HepG2 (cell line): ENCODE results near the gene ZMAT2. TPM values are rescaled to one million over a fixed set of nuclear protein-coding genes. Genes with fewer than 3 reads are reported as not detected.

Experiments used
- ATAC-seq: fragments of 200-7000 bp; cut with Tn5 transposase; 3 replicates; pipeline ENCODE4 v1.9.1; 2020; ENCODE audit warnings: mild to moderate bottlenecking, moderate library complexity
- BruUV-seq: library from RNA; stranded (reverse); fragments of 400-500 nt; replicated peaks from 2 replicates; lab custom pipeline; 2021; lab: Mats Ljungman, UMichigan
- CTCF ChIA-PET: fragments of 300-600 bp; formaldehyde crosslinking; extraction: SDS; loops from one replicate; lab custom pipeline; 2021; ENCODE audit warnings: low total read pairs, inconsistent platforms, low intra/inter-chr PET ratio; lab: Yijun Ruan, JAX
- POLR2A ChIA-PET: fragments of 350-600 bp; sonication (Branson Sonifier 250); formaldehyde crosslinking; loops from one replicate; lab custom pipeline; 2020; ENCODE audit warnings: antibody characterized with exemption, inconsistent platforms; lab: Yijun Ruan, JAX
- DNase-seq: peaks from one replicate; pipeline ENCODE4 v3.0.0-alpha.2; 2015; ENCODE audit warnings: low spot score
- FAIRE-seq: peaks from 3 replicates; lab custom pipeline; 2011; peaks lifted over from hg19 to GRCh38; lab: Jason Lieb, UNC
- H2AFZ ChIP-seq: one replicate; pipeline ENCODE4 v1.6.1; 2011; ENCODE audit warnings: low read length, inconsistent platforms
- H3K27ac ChIP-seq: fragments of 300-600 bp; 3 replicates; pipeline ENCODE4 v1.8.0; 2011; ENCODE audit warnings: mixed run types, mild to moderate bottlenecking, mixed read lengths, low read length, inconsistent platforms; ENCODE audit not compliant: insufficient read depth; ENCODE audit errors: extremely low read length
- H3K27me3 ChIP-seq, 2 experiments: fragments of 200-600 bp in 1 of 2; 2 replicates in 1 of 2; 3 replicates in 1 of 2; pipeline versions ENCODE4 v1.6.0 to v1.8.0; 2011; ENCODE audit warnings: low read length in 2 of 2, mild to moderate bottlenecking in 2 of 2, moderate library complexity in 2 of 2, inconsistent platforms in 1 of 2; ENCODE audit not compliant: insufficient read depth in 2 of 2, control insufficient read depth in 1 of 2
- H3K36me3 ChIP-seq, 2 experiments: fragments of 200-600 bp in 1 of 2; replicated peaks in 1 of 2; 2 replicates in 1 of 2; 3 replicates in 1 of 2; pipeline versions ENCODE4 v1.5.1 to v1.8.0; 2011; ENCODE audit warnings: low read length in 2 of 2, inconsistent platforms in 1 of 2; ENCODE audit not compliant: insufficient read depth in 2 of 2, control insufficient read depth in 1 of 2
- H3K4me1 ChIP-seq: 2 replicates; pipeline ENCODE4 v1.5.1; 2012; ENCODE audit warnings: low read length, inconsistent platforms; ENCODE audit not compliant: insufficient read depth
- H3K4me2 ChIP-seq: 2 replicates; pipeline ENCODE4 v1.6.0; 2011; ENCODE audit warnings: low read depth, low read length, inconsistent platforms
- H3K4me3 ChIP-seq, 3 experiments: fragments of 200-600 bp in 1 of 3; sonication (generic), shearing (Covaris generic) in 1 of 3; replicated peaks in 1 of 3; 2 replicates each; pipeline ENCODE4 v1.5.1; 2011 to 2016; ENCODE audit warnings: low read length in 3 of 3, inconsistent platforms in 2 of 3, low read depth in 2 of 3, mild to moderate bottlenecking in 2 of 3, control low read depth in 1 of 3, mixed read lengths in 1 of 3; ENCODE audit not compliant: insufficient read depth in 1 of 3
- H3K79me2 ChIP-seq: one replicate; pipeline ENCODE4 v1.6.1; 2011; ENCODE audit warnings: low read length, inconsistent platforms; ENCODE audit not compliant: insufficient read depth
- H3K9ac ChIP-seq: 2 replicates; pipeline ENCODE4 v1.6.0; 2011; ENCODE audit warnings: mild to moderate bottlenecking, low read depth, low read length, inconsistent platforms; ENCODE audit not compliant: insufficient read depth
- H3K9me3 ChIP-seq: 2 replicates; pipeline ENCODE4 v1.5.1; 2012; ENCODE audit warnings: mild to moderate bottlenecking, low read length
- H4K20me1 ChIP-seq: 2 replicates; pipeline ENCODE4 v1.6.0; 2011; ENCODE audit warnings: inconsistent platforms, mild to moderate bottlenecking, low read length, moderate library complexity; ENCODE audit not compliant: insufficient read depth
- ELK4 ChIP-seq: sonication (generic); formaldehyde crosslinking; IDR thresholded peaks from 2 replicates; pipeline ENCODE4 v1.9.0; 2021; ENCODE audit warnings: missing genetic modification reagents, borderline replicate concordance
- PCBP2 ChIP-seq: fragments of 200-400 bp; formaldehyde crosslinking; optimal IDR thresholded peaks from 2 replicates; pipeline ENCODE3; 2018; ENCODE audit warnings: low read length, low read depth; ENCODE audit not compliant: poor library complexity, severe bottlenecking
- RFXANK ChIP-seq: IDR thresholded peaks from 2 replicates; pipeline ENCODE4 v1.6.1; 2016
- THYN1 ChIP-seq: sonication (generic); formaldehyde crosslinking; IDR thresholded peaks from 2 replicates; pipeline ENCODE4 v1.8.1; 2023; ENCODE audit warnings: low read depth, mild to moderate bottlenecking, moderate library complexity, missing genetic modification reagents, borderline replicate concordance
- ZNF572 ChIP-seq: sonication (generic); formaldehyde crosslinking; IDR thresholded peaks from 2 replicates; pipeline ENCODE4 v1.5.1; 2020; ENCODE audit warnings: mild to moderate bottlenecking, missing genetic modification reagents
- WGBS: methylation state at CpG from one replicate; pipeline ENCODE4 v1.1.6; 2017; ENCODE audit warnings: low lambda C conversion rate; 5-methylcytosine and 5-hydroxymethylcytosine counted together
- in situ Hi-C: cut with HindIII; loops from 2 replicates; pipeline ENCODE4 v1.10.0; 2017; ENCODE audit warnings: low pct_unique_long_range_greater_than_20kb; ENCODE audit not compliant: extremely low pct_ligation_motif_present
- intact Hi-C: fragments of 100-400 bp; cut with micrococcal nuclease; formaldehyde crosslinking; loops from one replicate; pipeline ENCODE4 v1.10.0; 2022; ENCODE audit not compliant: unreplicated experiment
- polyA plus RNA-seq, 8 experiments: library from polyadenylated mRNA; depleted of rRNA in 3 of 8; stranded (reverse) in 7 of 8; unstranded in 1 of 8; fragments of >200 nt; fragmentation: Illumina TruSeq in 4 of 8; extraction: Trizol in 4 of 8; gene quantifications; 2 replicates each; pipeline versions ENCODE4 v1.2.1 to v1.2.3, GENCODE V29; 2011 to 2016; ENCODE audit warnings: low read depth in 4 of 8, missing spikeins in 1 of 8, mixed read lengths in 1 of 8; ENCODE audit not compliant: insufficient read depth in 1 of 8
- total RNA-seq, 5 experiments: library from RNA; depleted of rRNA; stranded (reverse); fragments of >200 nt; fragmentation: Illumina TruSeq; extraction: Trizol; gene quantifications; 2 replicates each; pipeline ENCODE4 v1.2.3, GENCODE V29; 2016; ENCODE audit warnings: low read depth in 1 of 5

The ZMAT2 gene
- total and polyA plus RNA-seq, 2 of the 13 experiments (the other 11 are each of a cell fraction or from before 2014, with no cell fraction given): 35.4 to 92.8 TPM

GRCh38 chr5:140673187-140673976, 26.9 kb upstream of the ZMAT2 start, which contains the start of gene DND1 (continued):
- no peak for TF ChIP-seq PCBP2
- no peak for TF ChIP-seq RFXANK (CRISPR knock-in tag)

GRCh38 chr5:140674211-140674610, 26.0 kb upstream of the ZMAT2 start:
- no peak overlapping the region for H3K27ac ChIP-seq
- H4K20me1 ChIP-seq: no peaks in the 10 kb centered on the region
- ATAC-seq: peak; percentile 21
- H3K4me3 ChIP-seq: no peak overlapping the region
- no peaks in the 10 kb centered on the region for H3K79me2 ChIP-seq
- H3K4me1 ChIP-seq: no peaks in the 10 kb centered on the region
- no TSS peak for BruUV-seq
- intact Hi-C loops (no loop called here), in situ Hi-C loops (no loop called here)
- H3K4me2 ChIP-seq: no peak overlapping the region
- H2AFZ ChIP-seq: no peak overlapping the region
- FAIRE-seq: no peak
- TF ChIP-seq ELK4 (CRISPR knock-in tag) (no peak), THYN1 (CRISPR knock-in tag) (no peak), ZNF572 (CRISPR knock-in tag) (no peak)
- POLR2A ChIA-PET: no interaction called here
- no peaks in the 10 kb centered on the region for H3K27me3 ChIP-seq
- H3K9me3 ChIP-seq: no peaks in the 10 kb centered on the region
- 91% methylated on average over 2 of the region's 2 CpGs for WGBS
- DNase-seq: no peak
- CTCF ChIA-PET: no interaction called here
- no peak overlapping the region for H3K9ac ChIP-seq
- H3K36me3 ChIP-seq: peaks cover 27 to 56% of the 10 kb centered on the region in 2 experiments; a peak in 4 of 5 replicates
